Endothelial cell of umbilical vein (primary cell): ENCODE measurements around the gene RAC2.

ENCODE experiments used
- EZH2 ChIP-seq: IDR thresholded peaks from 2 replicates; pipeline ENCODE4 v1.6.1; 2012; ENCODE audit warnings: borderline replicate concordance, low read depth, mild to moderate bottlenecking, moderate library complexity, low read length, inconsistent platforms; ENCODE audit not compliant: severe bottlenecking
- POLR2A ChIP-seq: IDR thresholded peaks from 2 replicates; pipeline ENCODE4 v1.6.1; 2012; ENCODE audit warnings: low read depth, mild to moderate bottlenecking, control low read depth, low read length
- POLR2AphosphoS5 ChIP-seq: IDR thresholded peaks from 2 replicates; pipeline ENCODE4 v1.6.1; 2012; ENCODE audit warnings: low read depth, mild to moderate bottlenecking, control low read depth, low read length, moderate library complexity; ENCODE audit not compliant: insufficient read depth
- TF ChIP-seq, protein P1 (sequence below), 2 donors: IDR thresholded peaks; 1 replicate in 1 of 2; 2 replicates in 1 of 2; pipeline ENCODE4 v1.5.1; 2011; ENCODE audit warnings: low read length in 2 of 2, mild to moderate bottlenecking in 2 of 2, moderate library complexity in 2 of 2, control low read depth in 1 of 2, inconsistent platforms in 1 of 2, low read depth in 1 of 2; ENCODE audit not compliant: insufficient read depth in 1 of 2; ENCODE audit errors: extremely low read depth in 1 of 2

- TF ChIP-seq POLR2A: no peak
- TF ChIP-seq, protein P1, sequence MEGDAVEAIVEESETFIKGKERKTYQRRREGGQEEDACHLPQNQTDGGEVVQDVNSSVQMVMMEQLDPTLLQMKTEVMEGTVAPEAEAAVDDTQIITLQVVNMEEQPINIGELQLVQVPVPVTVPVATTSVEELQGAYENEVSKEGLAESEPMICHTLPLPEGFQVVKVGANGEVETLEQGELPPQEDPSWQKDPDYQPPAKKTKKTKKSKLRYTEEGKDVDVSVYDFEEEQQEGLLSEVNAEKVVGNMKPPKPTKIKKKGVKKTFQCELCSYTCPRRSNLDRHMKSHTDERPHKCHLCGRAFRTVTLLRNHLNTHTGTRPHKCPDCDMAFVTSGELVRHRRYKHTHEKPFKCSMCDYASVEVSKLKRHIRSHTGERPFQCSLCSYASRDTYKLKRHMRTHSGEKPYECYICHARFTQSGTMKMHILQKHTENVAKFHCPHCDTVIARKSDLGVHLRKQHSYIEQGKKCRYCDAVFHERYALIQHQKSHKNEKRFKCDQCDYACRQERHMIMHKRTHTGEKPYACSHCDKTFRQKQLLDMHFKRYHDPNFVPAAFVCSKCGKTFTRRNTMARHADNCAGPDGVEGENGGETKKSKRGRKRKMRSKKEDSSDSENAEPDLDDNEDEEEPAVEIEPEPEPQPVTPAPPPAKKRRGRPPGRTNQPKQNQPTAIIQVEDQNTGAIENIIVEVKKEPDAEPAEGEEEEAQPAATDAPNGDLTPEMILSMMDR (IDR thresholded peaks at IDR 0.05; ENCODE audit: extremely low read depth in 1 of 2, insufficient read depth in 1 of 2, low read depth in 1 of 2, low read length in 2 of 2): no peak
- TF ChIP-seq POLR2AphosphoS5: peak; percentile 74
- TF ChIP-seq EZH2: no peak
These were observed 67.5 kb downstream of the RAC2 start for GRCh38 chr22:37176464-37177061.
